Esophagus muscularis mucosa (tissue), 4 donors: Measurements from ENCODE around the gene FAAH. TPM values are rescaled to one million over a fixed set of nuclear protein-coding genes. Genes with fewer than 3 reads are reported as not detected.

Experiments
- DNase-seq: peaks from one replicate; pipeline ENCODE4 v3.0.0-alpha.2; 2017; ENCODE audit errors: extremely low spot score
- H3K27ac ChIP-seq, 4 donors: fragments of 200-600 bp; sonication (generic); replicated peaks in 1 of 4; 1 replicate in 3 of 4; 2 replicates in 1 of 4; pipeline ENCODE4 v1.5.1; 2016 to 2019; ENCODE audit warnings: mild to moderate bottlenecking in 1 of 4
- H3K27me3 ChIP-seq, 4 donors: fragments of 200-600 bp; sonication (generic); one replicate each; pipeline versions ENCODE4 v1.5.1 to v1.6.0; 2016 to 2019
- H3K36me3 ChIP-seq, 4 donors: fragments of 200-600 bp; sonication (generic); one replicate each; pipeline ENCODE4 v1.5.1; 2016 to 2019
- H3K4me1 ChIP-seq, 4 donors: fragments of 200-600 bp; sonication (generic); one replicate each; pipeline ENCODE4 v1.5.1; 2016 to 2019
- H3K4me3 ChIP-seq, 4 donors: fragments of 200-600 bp; sonication (generic); 1 replicate in 2 of 4; 2 replicates in 2 of 4; pipeline ENCODE4 v1.5.1; 2016 to 2019; ENCODE audit warnings: mild to moderate bottlenecking in 4 of 4, moderate library complexity in 1 of 4
- H3K9me3 ChIP-seq, 4 donors: fragments of 200-600 bp; sonication (generic); 1 replicate in 3 of 4; 2 replicates in 1 of 4; pipeline ENCODE4 v1.5.1; 2016 to 2019
- CTCF ChIP-seq, 3 experiments: fragments of 200-600 bp in 2 of 3; fragments of 450-650 bp in 1 of 3; sonication (generic) in 2 of 3; IDR thresholded peaks; one replicate each; pipeline ENCODE4 v1.5.1; 2017 to 2019; ENCODE audit warnings: antibody characterized with exemption in 3 of 3, mild to moderate bottlenecking in 2 of 3, moderate library complexity in 1 of 3
- EP300 ChIP-seq: sonication (generic); formaldehyde crosslinking; IDR thresholded peaks from one replicate; pipeline ENCODE4 v1.6.1; 2017; ENCODE audit warnings: antibody characterized with exemption
- POLR2A ChIP-seq: fragments of 450-650 bp; IDR thresholded peaks from one replicate; pipeline ENCODE4 v1.6.1; 2017; ENCODE audit warnings: antibody characterized with exemption, moderate library complexity, mild to moderate bottlenecking, low read depth
- POLR2AphosphoS5 ChIP-seq, 2 donors: sonication (generic); formaldehyde crosslinking; IDR thresholded peaks; one replicate each; pipeline ENCODE4 v1.6.1; 2017; ENCODE audit warnings: antibody characterized with exemption in 2 of 2
- WGBS: methylation state at CpG from one replicate; pipeline ENCODE4 v1.1.5; 2018; 5-methylcytosine and 5-hydroxymethylcytosine counted together
- intact Hi-C: fragments of 100-400 bp; cut with DNase I; formaldehyde crosslinking; loops from one replicate; pipeline ENCODE4 v1.15.1; 2023
- total RNA-seq, 4 donors: library from RNA; depleted of rRNA; stranded (reverse); fragments of >200 nt; gene quantifications; one replicate each; pipeline versions ENCODE4 v1.1.0 to v1.2.1, GENCODE V29; 2016

Gene FAAH
- total RNA-seq, 4 donors from 2014 or later = 3.7 to 10.6 (median 8.4) TPM

GRCh38 chr1:46410156-46411009 lies 16.3 kb downstream of the FAAH start:
- Histone ChIP-seq H3K9me3 (no peaks in the 10 kb centered on the region), H3K4me3 (no peak overlapping the region), H3K4me1 (peaks cover 7 to 18% (median 14%) of the 10 kb centered on the region in 4 donors), H3K27me3 (no peaks in the 10 kb centered on the region), H3K36me3 (peaks cover 0 to 25% (median 11%) of the 10 kb centered on the region in 4 donors), H3K27ac (no peak overlapping the region)
- TF ChIP-seq POLR2A (no peak), EP300 (no peak), CTCF (IDR thresholded peaks at IDR 0.05) (no peak)
- WGBS = 91% methylated on average over 14 of the region's 17 CpGs
- DNase-seq = no peak
- intact Hi-C loops = no loop called here

- no peak for TF ChIP-seq POLR2A
- TF ChIP-seq POLR2AphosphoS5 (IDR thresholded peaks at IDR 0.05) = no peak
- TF ChIP-seq EP300 = no peak
- no peak for TF ChIP-seq CTCF (IDR thresholded peaks at IDR 0.05)
- 96% methylated on average over 7 of the region's 7 CpGs for WGBS
- Histone ChIP-seq H3K4me1 (peaks cover 7 to 12% (median 10%) of the 10 kb centered on the region in 4 donors), H3K36me3 (peaks cover 0 to 25% (median 11%) of the 10 kb centered on the region in 4 donors), H3K27me3 (no peaks in the 10 kb centered on the region), H3K27ac (no peak overlapping the region), H3K4me3 (no peak overlapping the region), H3K9me3 (no peaks in the 10 kb centered on the region)
- DNase-seq = no peak
- intact Hi-C loops = no loop called here
Observed at GRCh38 chr1:46411010-46411405, 16.9 kb downstream of the FAAH start.

- Histone ChIP-seq H3K4me3 (no peak overlapping the region), H3K4me1 (peaks cover 1 to 5% (median 4%) of the 10 kb centered on the region in 4 donors), H3K27me3 (no peaks in the 10 kb centered on the region), H3K9me3 (no peaks in the 10 kb centered on the region), H3K27ac (no peak overlapping the region), H3K36me3 (peaks cover 0 to 25% (median 11%) of the 10 kb centered on the region in 4 donors)
- intact Hi-C loops = no loop called here
- DNase-seq = no peak
- 96% methylated on average over 9 of the region's 16 CpGs for WGBS
- TF ChIP-seq CTCF (IDR thresholded peaks at IDR 0.05) (no peak), POLR2AphosphoS5 (IDR thresholded peaks at IDR 0.05) (no peak), POLR2A (no peak), EP300 (no peak)
Observed at GRCh38 chr1:46411601-46412341, 17.7 kb downstream of the FAAH start.

- no peaks in the 10 kb centered on the region for H3K9me3 ChIP-seq
- DNase-seq = no peak
- intact Hi-C loops = no loop called here
- no peak overlapping the region for H3K27ac ChIP-seq
- 77% methylated on average over 9 of the region's 13 CpGs for WGBS
- no peak overlapping the region for H3K4me3 ChIP-seq
- no peaks in the 10 kb centered on the region for H3K27me3 ChIP-seq
- H3K4me1 ChIP-seq = no peaks in the 10 kb centered on the region
- H3K36me3 ChIP-seq = peaks cover 0 to 25% (median 11%) of the 10 kb centered on the region in 4 donors
- TF ChIP-seq POLR2AphosphoS5 (IDR thresholded peaks at IDR 0.05) (no peak), POLR2A (no peak), EP300 (no peak), CTCF (IDR thresholded peaks at IDR 0.05) (no peak)
Observed at GRCh38 chr1:46412893-46413595, 18.9 kb downstream of the FAAH start.
